Prostate gland (tissue), 2 donors: ENCODE data around the gene NXPH1.

Source experiments
- CTCF ChIP-seq, 4 experiments: fragments of 200-600 bp in 2 of 4; fragments of 450-650 bp in 2 of 4; sonication (generic) in 2 of 4; IDR thresholded peaks; 1 replicate in 3 of 4; 2 replicates in 1 of 4; pipeline ENCODE4 v1.5.1; 2016 to 2019; ENCODE audit warnings: antibody characterized with exemption in 4 of 4, mild to moderate bottlenecking in 2 of 4, moderate library complexity in 2 of 4
- POLR2A ChIP-seq: fragments of 450-650 bp; IDR thresholded peaks from one replicate; pipeline ENCODE4 v1.6.1; 2016; ENCODE audit warnings: antibody characterized with exemption, mild to moderate bottlenecking
- POLR2AphosphoS5 ChIP-seq: sonication (generic); formaldehyde crosslinking; IDR thresholded peaks from one replicate; pipeline ENCODE4 v1.6.1; 2017; ENCODE audit warnings: antibody characterized with exemption

GRCh38 chr7:8437606-8438005, 4.2 kb downstream of the NXPH1 start:
- TF ChIP-seq CTCF (IDR thresholded peaks at IDR 0.05) (no peak), POLR2A (no peak), POLR2AphosphoS5 (no peak)
